Measurements from ENCODE around the gene TBX4.

TBX4 gene

GRCh38 chr17:61451538-61452300 is 503 bp upstream of the TBX4 start:
- no peak for DNase-seq (ENCODE audit: insufficient read length, low spot score)
- TF ChIP-seq CTCF (IDR thresholded peaks at IDR 0.05; ENCODE audit: insufficient read depth, missing control alignments): no peak
- no peak for FAIRE-seq

- TF ChIP-seq CTCF (IDR thresholded peaks at IDR 0.05; ENCODE audit: insufficient read depth, missing control alignments): no peak
- no peak for FAIRE-seq
- DNase-seq (ENCODE audit: insufficient read length, low spot score): no peak
These were observed 1.6 kb downstream of the TBX4 start for GRCh38 chr17:61453566-61454380.

- FAIRE-seq: no peak
- TF ChIP-seq CTCF (IDR thresholded peaks at IDR 0.05; ENCODE audit: insufficient read depth, missing control alignments): no peak
These were observed 2.4 kb downstream of the TBX4 start for GRCh38 chr17:61454381-61455323.

GRCh38 chr17:61455324-61456060 is 3.3 kb downstream of the TBX4 start:
- FAIRE-seq (no peak), DNase-seq (ENCODE audit: insufficient read length, low spot score) (no peak)
- no peak for TF ChIP-seq CTCF (IDR thresholded peaks at IDR 0.05; ENCODE audit: insufficient read depth, missing control alignments)

More at GRCh38 chr17:61454381-61455323, 2.4 kb downstream of the TBX4 start:
- DNase-seq (ENCODE audit: insufficient read length, low spot score): no peak

- no peak for FAIRE-seq
- no peak for TF ChIP-seq CTCF (IDR thresholded peaks at IDR 0.05; ENCODE audit: insufficient read depth, missing control alignments)
- no peak for DNase-seq (ENCODE audit: insufficient read length, low spot score)
These were observed 3.9 kb downstream of the TBX4 start for GRCh38 chr17:61456061-61456681.

GRCh38 chr17:61456688-61457225 is 4.5 kb downstream of the TBX4 start:
- FAIRE-seq (no peak), DNase-seq (ENCODE audit: insufficient read length, low spot score) (no peak)
- no peak for TF ChIP-seq CTCF (IDR thresholded peaks at IDR 0.05; ENCODE audit: insufficient read depth, missing control alignments)

Measured in D721Med (cell line).